ENCODE data around the gene VILL.
"Not testable (repeated sequence)": the region's sequence is repeated elsewhere in the genome, so short reads cannot be mapped to it uniquely, and the experiment has no call there.

Gene VILL

GRCh38 chr3:37987751-37988179 is 2.8 kb upstream of the VILL start:
- no peaks in the 10 kb centered on the region for H3K4me1 ChIP-seq (ENCODE audit: control insufficient read depth in 1 of 2, insufficient read depth in 2 of 2, low read length in 2 of 2)
- peaks cover under 1 to 4% of the 10 kb centered on the region in 2 donors for H3K36me3 ChIP-seq (ENCODE audit: control insufficient read depth in 1 of 2, insufficient read depth in 2 of 2, low read length in 2 of 2)
- no peaks in the 10 kb centered on the region for H3K27me3 ChIP-seq (ENCODE audit: low read depth, low read length)
- H3K9me3 ChIP-seq (ENCODE audit: control insufficient read depth in 1 of 2, low read length in 2 of 2), result no peaks in the 10 kb centered on the region
- peak overlapping the region; percentile 80 for H3K27ac ChIP-seq (ENCODE audit: low read length)
- no peak overlapping the region for H3K4me3 ChIP-seq (ENCODE audit: low read depth in 1 of 2, low read length in 2 of 2)

GRCh38 chr3:37988376-37988775 is 2.2 kb upstream of the VILL start:
- H3K9me3 ChIP-seq (ENCODE audit: control insufficient read depth in 1 of 2, low read length in 2 of 2); H3K4me1 ChIP-seq (ENCODE audit: control insufficient read depth in 1 of 2, insufficient read depth in 2 of 2, low read length in 2 of 2); H3K36me3 ChIP-seq (ENCODE audit: control insufficient read depth in 1 of 2, insufficient read depth in 2 of 2, low read length in 2 of 2); H3K27me3 ChIP-seq (ENCODE audit: low read depth, low read length); H3K4me3 ChIP-seq (ENCODE audit: low read depth in 1 of 2, low read length in 2 of 2); H3K27ac ChIP-seq (ENCODE audit: low read length): not testable (repeated sequence)

GRCh38 chr3:37988931-37989525 is 1.6 kb upstream of the VILL start:
- Histone ChIP-seq H3K27ac (ENCODE audit: low read length) (no peak overlapping the region), H3K4me3 (ENCODE audit: low read depth in 1 of 2, low read length in 2 of 2) (no peak overlapping the region), H3K27me3 (ENCODE audit: low read depth, low read length) (no peaks in the 10 kb centered on the region), H3K4me1 (ENCODE audit: control insufficient read depth in 1 of 2, insufficient read depth in 2 of 2, low read length in 2 of 2) (peaks cover 5 to 6% of the 10 kb centered on the region in 2 donors), H3K9me3 (ENCODE audit: control insufficient read depth in 1 of 2, low read length in 2 of 2) (no peaks in the 10 kb centered on the region), H3K36me3 (ENCODE audit: control insufficient read depth in 1 of 2, insufficient read depth in 2 of 2, low read length in 2 of 2) (peaks cover 0 to 4% of the 10 kb centered on the region in 2 donors)

DNA sequence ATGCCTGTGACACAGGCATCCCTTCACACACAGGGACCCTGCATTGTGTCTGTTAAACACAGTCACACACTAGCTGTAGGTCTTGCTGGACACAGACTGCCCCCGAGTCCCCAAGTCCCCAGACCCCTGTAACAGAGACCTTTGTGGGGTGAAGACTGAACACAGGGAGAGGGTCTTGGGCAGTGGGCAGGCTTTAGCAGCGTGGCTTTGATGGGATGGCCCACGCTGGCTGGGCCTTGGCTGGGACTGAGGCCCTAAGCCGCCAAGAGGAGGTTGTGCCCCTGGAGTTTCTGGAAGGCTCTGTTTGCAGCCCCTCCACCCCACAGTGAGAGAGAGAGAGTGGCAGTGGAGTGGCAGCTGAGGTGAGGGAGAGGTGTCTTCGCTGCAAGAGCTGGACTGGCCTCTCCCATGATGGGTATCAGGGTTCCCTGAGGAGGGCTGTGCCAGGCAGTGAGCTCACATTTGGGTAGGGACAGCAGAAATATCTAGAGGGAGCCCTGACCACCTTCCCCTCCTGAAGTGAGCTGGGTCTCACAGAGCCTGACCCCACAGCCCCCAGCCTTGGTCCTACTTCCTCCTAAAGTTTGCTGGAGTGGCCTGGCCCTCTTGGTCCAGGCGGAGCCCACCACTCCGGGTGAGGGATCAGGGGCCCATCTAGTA is 635 bp upstream of the VILL start:
- H3K4me1 ChIP-seq (ENCODE audit: control insufficient read depth in 1 of 2, insufficient read depth in 2 of 2, low read length in 2 of 2), result peaks cover 5 to 6% of the 10 kb centered on the region in 2 donors
- H3K27ac ChIP-seq (ENCODE audit: low read length), result peak overlapping the region; percentile 93
- H3K4me3 ChIP-seq (ENCODE audit: low read depth in 1 of 2, low read length in 2 of 2), result no peak overlapping the region
- H3K9me3 ChIP-seq (ENCODE audit: control insufficient read depth in 1 of 2, low read length in 2 of 2), result no peaks in the 10 kb centered on the region
- H3K36me3 ChIP-seq (ENCODE audit: control insufficient read depth in 1 of 2, insufficient read depth in 2 of 2, low read length in 2 of 2), result no peaks in the 10 kb centered on the region
- no peaks in the 10 kb centered on the region for H3K27me3 ChIP-seq (ENCODE audit: low read depth, low read length)

GRCh38 chr3:37991109-37991508 is 523 bp downstream of the VILL start:
- no peaks in the 10 kb centered on the region for H3K36me3 ChIP-seq (ENCODE audit: control insufficient read depth in 1 of 2, insufficient read depth in 2 of 2, low read length in 2 of 2)
- H3K4me1 ChIP-seq (ENCODE audit: control insufficient read depth in 1 of 2, insufficient read depth in 2 of 2, low read length in 2 of 2), result peaks cover 5 to 6% of the 10 kb centered on the region in 2 donors
- peak overlapping the region in 1 of 2 donors; percentile 43 for H3K4me3 ChIP-seq (ENCODE audit: low read depth in 1 of 2, low read length in 2 of 2)
- H3K27me3 ChIP-seq (ENCODE audit: low read depth, low read length), result no peaks in the 10 kb centered on the region
- peak overlapping the region; percentile 93 for H3K27ac ChIP-seq (ENCODE audit: low read length)
- H3K9me3 ChIP-seq (ENCODE audit: control insufficient read depth in 1 of 2, low read length in 2 of 2), result no peaks in the 10 kb centered on the region

DNA sequence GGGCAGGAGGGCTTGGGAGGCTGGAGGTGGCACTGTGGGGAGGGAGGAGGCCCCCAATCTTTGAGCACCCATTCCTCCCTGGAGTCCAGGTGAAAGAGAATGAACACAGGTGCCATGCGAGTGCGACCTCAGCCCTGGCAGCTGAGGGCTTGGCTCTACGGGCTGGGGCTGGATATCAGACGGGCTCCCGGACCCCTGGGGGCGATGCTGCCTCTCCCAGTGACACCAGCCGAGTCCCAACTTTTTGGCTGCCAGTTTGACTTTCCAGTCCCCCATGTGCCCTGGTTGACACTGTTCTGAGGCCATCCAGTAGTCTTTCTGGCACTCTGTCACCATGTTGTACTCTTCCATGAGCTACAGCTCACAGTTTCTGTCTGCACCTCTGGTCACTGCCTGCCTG is 1.2 kb downstream of the VILL start:
- Histone ChIP-seq H3K27me3 (ENCODE audit: low read depth, low read length) (no peaks in the 10 kb centered on the region), H3K27ac (ENCODE audit: low read length) (peak overlapping the region; percentile 93), H3K9me3 (ENCODE audit: control insufficient read depth in 1 of 2, low read length in 2 of 2) (no peaks in the 10 kb centered on the region), H3K4me1 (ENCODE audit: control insufficient read depth in 1 of 2, insufficient read depth in 2 of 2, low read length in 2 of 2) (peaks cover 5 to 6% of the 10 kb centered on the region in 2 donors), H3K36me3 (ENCODE audit: control insufficient read depth in 1 of 2, insufficient read depth in 2 of 2, low read length in 2 of 2) (no peaks in the 10 kb centered on the region), H3K4me3 (ENCODE audit: low read depth in 1 of 2, low read length in 2 of 2) (peak overlapping the region in 1 of 2 donors; percentile 43)

DNA sequence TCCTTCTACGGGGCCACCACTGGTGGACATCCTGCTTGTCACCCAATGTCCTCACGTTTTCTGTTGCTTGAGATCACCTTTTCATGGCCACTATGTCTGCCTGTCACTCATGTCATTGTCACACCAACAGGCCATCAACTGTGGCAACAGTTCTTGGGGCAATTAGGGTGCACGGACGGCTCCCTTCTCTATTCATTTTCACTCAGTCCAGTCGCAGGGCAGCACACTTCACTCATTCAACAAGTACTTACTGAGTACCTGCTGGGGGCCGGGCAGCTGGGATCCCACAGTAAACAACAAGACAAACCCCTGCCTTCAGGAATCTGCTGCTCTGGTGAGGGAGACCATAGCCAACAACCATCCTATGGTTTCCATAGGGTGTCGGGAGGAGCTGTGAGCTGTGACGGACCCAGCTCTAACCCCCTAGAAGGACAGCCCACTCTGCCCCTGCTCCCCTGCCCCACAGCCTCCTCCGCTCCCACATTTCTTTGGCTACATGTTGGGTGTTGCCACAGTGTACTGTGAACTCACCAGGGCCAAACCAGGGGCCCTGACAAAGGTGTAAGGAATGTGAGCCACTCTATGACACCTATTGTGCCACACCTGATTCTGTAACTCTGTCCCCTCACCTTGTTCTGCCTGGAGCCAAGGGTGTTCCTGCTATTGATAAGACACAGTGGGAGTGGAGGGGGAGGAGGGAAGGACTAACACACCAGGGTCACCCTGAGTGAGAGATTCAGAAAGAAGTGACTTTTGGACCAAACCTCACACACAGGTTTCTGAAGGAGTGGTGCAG is 1.9 kb downstream of the VILL start:
- Histone ChIP-seq H3K27me3 (ENCODE audit: low read depth, low read length) (no peaks in the 10 kb centered on the region), H3K4me1 (ENCODE audit: control insufficient read depth in 1 of 2, insufficient read depth in 2 of 2, low read length in 2 of 2) (peaks cover 5 to 6% of the 10 kb centered on the region in 2 donors), H3K27ac (ENCODE audit: low read length) (peak overlapping the region; percentile 93), H3K9me3 (ENCODE audit: control insufficient read depth in 1 of 2, low read length in 2 of 2) (no peaks in the 10 kb centered on the region), H3K4me3 (ENCODE audit: low read depth in 1 of 2, low read length in 2 of 2) (peak overlapping the region in 1 of 2 donors; percentile 8), H3K36me3 (ENCODE audit: control insufficient read depth in 1 of 2, insufficient read depth in 2 of 2, low read length in 2 of 2) (no peaks in the 10 kb centered on the region)

- peak overlapping the region; percentile 73 to 76 for H3K4me3 ChIP-seq (ENCODE audit: low read depth in 1 of 2, low read length in 2 of 2)
- no peaks in the 10 kb centered on the region for H3K9me3 ChIP-seq (ENCODE audit: control insufficient read depth in 1 of 2, low read length in 2 of 2)
- no peaks in the 10 kb centered on the region for H3K36me3 ChIP-seq (ENCODE audit: control insufficient read depth in 1 of 2, insufficient read depth in 2 of 2, low read length in 2 of 2)
- H3K27ac ChIP-seq (ENCODE audit: low read length), result peak overlapping the region; percentile 93
- no peaks in the 10 kb centered on the region for H3K27me3 ChIP-seq (ENCODE audit: low read depth, low read length)
- H3K4me1 ChIP-seq (ENCODE audit: control insufficient read depth in 1 of 2, insufficient read depth in 2 of 2, low read length in 2 of 2), result peaks cover 7 to 8% of the 10 kb centered on the region in 2 donors
Measured at GRCh38 chr3:37993067-37993455, 2.5 kb downstream of the VILL start.

- Histone ChIP-seq H3K27me3 (ENCODE audit: low read depth, low read length) (no peaks in the 10 kb centered on the region), H3K4me1 (ENCODE audit: control insufficient read depth in 1 of 2, insufficient read depth in 2 of 2, low read length in 2 of 2) (peaks cover 11% of the 10 kb centered on the region in 2 donors), H3K9me3 (ENCODE audit: control insufficient read depth in 1 of 2, low read length in 2 of 2) (no peaks in the 10 kb centered on the region), H3K4me3 (ENCODE audit: low read depth in 1 of 2, low read length in 2 of 2) (peak overlapping the region; percentile 73 to 76), H3K36me3 (ENCODE audit: control insufficient read depth in 1 of 2, insufficient read depth in 2 of 2, low read length in 2 of 2) (no peaks in the 10 kb centered on the region), H3K27ac (ENCODE audit: low read length) (peak overlapping the region; percentile 93)
Measured at GRCh38 chr3:37993460-37993819, 2.9 kb downstream of the VILL start.

- Histone ChIP-seq H3K4me3 (ENCODE audit: low read depth in 1 of 2, low read length in 2 of 2) (peak overlapping the region; percentile 73 to 76), H3K27ac (ENCODE audit: low read length) (peak overlapping the region; percentile 93), H3K27me3 (ENCODE audit: low read depth, low read length) (no peaks in the 10 kb centered on the region), H3K9me3 (ENCODE audit: control insufficient read depth in 1 of 2, low read length in 2 of 2) (no peaks in the 10 kb centered on the region), H3K36me3 (ENCODE audit: control insufficient read depth in 1 of 2, insufficient read depth in 2 of 2, low read length in 2 of 2) (no peaks in the 10 kb centered on the region), H3K4me1 (ENCODE audit: control insufficient read depth in 1 of 2, insufficient read depth in 2 of 2, low read length in 2 of 2) (peaks cover 13 to 14% of the 10 kb centered on the region in 2 donors)
Measured at GRCh38 chr3:37993820-37994638, 3.4 kb downstream of the VILL start.

GRCh38 chr3:37994639-37994972 is 4.0 kb downstream of the VILL start:
- Histone ChIP-seq H3K4me1 (ENCODE audit: control insufficient read depth in 1 of 2, insufficient read depth in 2 of 2, low read length in 2 of 2) (peaks cover 13 to 14% of the 10 kb centered on the region in 2 donors), H3K9me3 (ENCODE audit: control insufficient read depth in 1 of 2, low read length in 2 of 2) (no peaks in the 10 kb centered on the region), H3K4me3 (ENCODE audit: low read depth in 1 of 2, low read length in 2 of 2) (peak overlapping the region; percentile 73 to 76), H3K27ac (ENCODE audit: low read length) (peak overlapping the region; percentile 93), H3K27me3 (ENCODE audit: low read depth, low read length) (no peaks in the 10 kb centered on the region), H3K36me3 (ENCODE audit: control insufficient read depth in 1 of 2, insufficient read depth in 2 of 2, low read length in 2 of 2) (no peaks in the 10 kb centered on the region)

Data from muscle layer of duodenum (tissue), 2 donors.